Ishikawa (cell line): ENCODE results near the gene TENT5C.

Experiments
- EGR1 ChIP-seq: IDR thresholded peaks from 2 replicates; pipeline ENCODE4 v1.6.1; 2012
- EP300 ChIP-seq: IDR thresholded peaks from 2 replicates; pipeline ENCODE4 v1.6.1; 2012; ENCODE audit warnings: borderline replicate concordance
- TCF12 ChIP-seq: IDR thresholded peaks from 2 replicates; pipeline ENCODE4 v1.6.1; 2012; ENCODE audit warnings: low read depth
- TF ChIP-seq, protein P1 (sequence below): IDR thresholded peaks from 2 replicates; pipeline ENCODE4 v1.6.1; 2012

DNA sequence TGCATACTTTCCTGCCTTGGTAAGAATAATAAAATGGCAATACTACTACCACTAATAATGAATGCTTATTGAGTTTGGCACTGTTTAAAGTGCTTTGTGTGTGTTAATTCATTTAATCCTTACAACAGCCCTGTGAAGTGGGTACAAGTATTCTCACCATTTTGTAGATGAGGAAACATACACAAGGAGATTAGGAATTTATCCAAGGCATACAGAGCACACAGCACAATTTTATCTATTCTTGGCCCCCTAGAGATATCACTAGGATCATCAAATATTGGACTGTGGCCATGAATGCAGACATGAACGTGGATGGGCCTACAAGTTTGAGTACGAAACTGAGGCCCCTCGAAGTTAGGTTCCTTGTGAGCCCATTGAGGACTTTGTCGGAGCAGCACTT is 39.5 kb downstream of the TENT5C start:
- TF ChIP-seq EP300 (no peak), TCF12 (no peak), EGR1 (no peak)
- TF ChIP-seq, protein P1, sequence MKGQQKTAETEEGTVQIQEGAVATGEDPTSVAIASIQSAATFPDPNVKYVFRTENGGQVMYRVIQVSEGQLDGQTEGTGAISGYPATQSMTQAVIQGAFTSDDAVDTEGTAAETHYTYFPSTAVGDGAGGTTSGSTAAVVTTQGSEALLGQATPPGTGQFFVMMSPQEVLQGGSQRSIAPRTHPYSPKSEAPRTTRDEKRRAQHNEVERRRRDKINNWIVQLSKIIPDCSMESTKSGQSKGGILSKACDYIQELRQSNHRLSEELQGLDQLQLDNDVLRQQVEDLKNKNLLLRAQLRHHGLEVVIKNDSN, result no peak
